H7 (cell line): ENCODE data around the gene PAQR9. TPM values are rescaled to one million over a fixed set of nuclear protein-coding genes. Genes with fewer than 3 reads are reported as not detected.
A peak's percentile ranks its signal among the peaks of the same experiment; 100 is the strongest.
"Not testable (repeated sequence)": the region's sequence is repeated elsewhere in the genome, so short reads cannot be mapped to it uniquely, and the experiment has no call there.

Experiments
- DNase-seq: peaks from one replicate; pipeline ENCODE4 v3.0.0; 2012
- H3K27me3 ChIP-seq: 2 replicates; pipeline ENCODE4 v1.6.0; 2011; ENCODE audit warnings: mild to moderate bottlenecking, low read length; ENCODE audit not compliant: control insufficient read depth, insufficient read depth
- H3K36me3 ChIP-seq: replicated peaks from 2 replicates; pipeline ENCODE4 v1.5.1; 2011; ENCODE audit warnings: low read length; ENCODE audit not compliant: control insufficient read depth, insufficient read depth
- H3K4me3 ChIP-seq: 2 replicates; pipeline ENCODE4 v1.5.1; 2011; ENCODE audit warnings: low read depth, mild to moderate bottlenecking, control low read depth, low read length, moderate library complexity; ENCODE audit not compliant: insufficient read depth
- total RNA-seq: library from RNA; depleted of rRNA; stranded (reverse); fragments of >200 nt; shearing (Covaris generic); gene quantifications from 2 replicates; pipeline ENCODE4 v1.2.3, GENCODE V29; 2014

The PAQR9 gene
- total RNA-seq, 1 experiment from 2014 or later = 0.21 TPM

GRCh38 chr3:142990721-142991120, 27.2 kb upstream of the PAQR9 start:
- Histone ChIP-seq H3K36me3 (no peaks in the 10 kb centered on the region), H3K4me3 (no peak overlapping the region), H3K27me3 (no peaks in the 10 kb centered on the region)
- DNase-seq = no peak

- H3K4me3 ChIP-seq, DNase-seq, H3K27me3 ChIP-seq, H3K36me3 ChIP-seq: not testable (repeated sequence)
These were observed 25.4 kb upstream of the PAQR9 start for GRCh38 chr3:142988826-142989225.

- not testable (repeated sequence) for H3K4me3 ChIP-seq, H3K27me3 ChIP-seq, DNase-seq, H3K36me3 ChIP-seq
These were observed 24.7 kb upstream of the PAQR9 start for GRCh38 chr3:142988221-142988620.

GRCh38 chr3:142987707-142988106, 24.2 kb upstream of the PAQR9 start:
- H3K27me3 ChIP-seq = no peaks in the 10 kb centered on the region

GRCh38 chr3:142987080-142987700, 23.7 kb upstream of the PAQR9 start:
- Histone ChIP-seq H3K4me3 (no peak overlapping the region), H3K27me3 (no peaks in the 10 kb centered on the region), H3K36me3 (no peaks in the 10 kb centered on the region)
- no peak for DNase-seq

More at GRCh38 chr3:142987707-142988106, 24.2 kb upstream of the PAQR9 start:
- H3K36me3 ChIP-seq = no peaks in the 10 kb centered on the region
- peak; percentile 47 for DNase-seq
- no peak overlapping the region for H3K4me3 ChIP-seq

GRCh38 chr3:142984255-142984654, 20.8 kb upstream of the PAQR9 start:
- H3K36me3 ChIP-seq = no peaks in the 10 kb centered on the region
- H3K4me3 ChIP-seq = no peak overlapping the region
- H3K27me3 ChIP-seq = no peaks in the 10 kb centered on the region
- no peak for DNase-seq

GRCh38 chr3:142983318-142983717, 19.8 kb upstream of the PAQR9 start:
- Histone ChIP-seq H3K27me3 (no peaks in the 10 kb centered on the region), H3K36me3 (no peaks in the 10 kb centered on the region), H3K4me3 (no peak overlapping the region)
- DNase-seq = no peak

GRCh38 chr3:142982038-142982773, 18.7 kb upstream of the PAQR9 start:
- Histone ChIP-seq H3K27me3 (no peaks in the 10 kb centered on the region), H3K36me3 (no peaks in the 10 kb centered on the region), H3K4me3 (no peak overlapping the region)
- DNase-seq = no peak

GRCh38 chr3:142981108-142981507, 17.6 kb upstream of the PAQR9 start:
- Histone ChIP-seq H3K36me3 (no peaks in the 10 kb centered on the region), H3K27me3 (no peaks in the 10 kb centered on the region), H3K4me3 (no peak overlapping the region)
- DNase-seq = no peak

- Histone ChIP-seq H3K27me3 (no peaks in the 10 kb centered on the region), H3K36me3 (no peaks in the 10 kb centered on the region), H3K4me3 (no peak overlapping the region)
- DNase-seq = no peak
These were observed 13.9 kb upstream of the PAQR9 start for GRCh38 chr3:142977399-142977728.

GRCh38 chr3:142976621-142977398, 13.3 kb upstream of the PAQR9 start:
- H3K36me3 ChIP-seq = no peaks in the 10 kb centered on the region
- no peaks in the 10 kb centered on the region for H3K27me3 ChIP-seq
- DNase-seq = no peak
- no peak overlapping the region for H3K4me3 ChIP-seq

- no peaks in the 10 kb centered on the region for H3K27me3 ChIP-seq
- no peak overlapping the region for H3K4me3 ChIP-seq
- DNase-seq = peak; percentile 48
- H3K36me3 ChIP-seq = no peaks in the 10 kb centered on the region
These were observed 12.0 kb upstream of the PAQR9 start for GRCh38 chr3:142975316-142975995.

- no peaks in the 10 kb centered on the region for H3K36me3 ChIP-seq
- no peak overlapping the region for H3K4me3 ChIP-seq
- no peak for DNase-seq
- H3K27me3 ChIP-seq = no peaks in the 10 kb centered on the region; the same call in 1 of the 2 replicates
These were observed 9.9 kb upstream of the PAQR9 start for GRCh38 chr3:142973217-142974009.
